Measurements from ENCODE around the gene NUDT21. TPM values are rescaled to one million over a fixed set of nuclear protein-coding genes. Genes with fewer than 3 reads are reported as not detected.
"Not testable (repeated sequence)": the region's sequence is repeated elsewhere in the genome, so short reads cannot be mapped to it uniquely, and the experiment has no call there.

The NUDT21 gene
- total RNA-seq, 2 experiments from 2014 or later = 333 to 349 TPM

DNA sequence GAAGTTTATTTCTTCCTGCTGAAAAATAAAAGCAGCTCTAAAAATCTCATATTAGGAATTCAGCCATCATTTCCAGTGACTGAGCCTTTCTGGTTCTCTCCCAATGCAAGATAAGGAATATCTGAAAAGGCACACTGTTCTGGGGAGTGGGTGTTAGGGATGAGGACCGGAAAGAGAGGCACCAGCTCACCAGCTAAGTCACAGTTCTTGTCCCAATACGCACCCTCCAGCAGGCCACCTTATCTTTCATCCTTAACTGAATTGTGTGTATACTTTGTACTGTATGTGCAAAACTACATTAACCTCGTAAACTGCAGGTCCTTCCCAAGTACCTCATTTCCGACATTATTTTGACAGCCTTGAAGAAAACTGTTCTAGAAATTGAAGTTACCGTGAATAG, 36.8 kb downstream of the NUDT21 start:
- ATAC-seq (no peak), DNase-seq (no peak)
- Mint-ChIP-seq H3K4me3 (no peak overlapping the region), H3K4me1 (peaks cover 10% of the 10 kb centered on the region), H3K36me3 (ENCODE audit: low read depth) (peaks cover 17% of the 10 kb centered on the region), H3K9me3 (ENCODE audit: low read depth) (no peaks in the 10 kb centered on the region), H3K27me3 (no peaks in the 10 kb centered on the region), H3K27ac (no peak overlapping the region)
- CTCF ChIA-PET = no interaction called here
- POLR2A ChIA-PET = no interaction called here
- intact Hi-C loops (cut with DNase I, micrococcal nuclease) = no loop called here

DNA sequence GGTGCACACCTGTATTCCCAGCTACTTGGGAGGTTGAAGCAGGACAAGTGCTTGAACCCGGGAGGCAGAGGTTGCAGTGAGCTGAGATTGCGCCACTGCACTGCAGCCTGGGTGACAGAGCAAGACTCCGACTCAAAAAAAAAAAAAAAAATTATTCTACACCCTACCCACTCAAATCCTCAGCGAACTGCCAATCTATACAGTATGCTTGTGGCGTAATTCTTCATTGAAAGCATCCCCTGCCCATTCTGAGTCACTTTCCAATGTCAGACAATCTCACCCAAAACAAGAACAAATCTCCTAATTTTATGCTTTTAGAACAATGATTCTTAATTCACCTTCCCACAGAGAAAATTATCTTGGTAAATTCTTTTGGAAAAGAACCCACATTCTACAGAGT, 37.8 kb downstream of the NUDT21 start:
- DNase-seq (no peak), ATAC-seq (no peak)
- Mint-ChIP-seq H3K36me3 (ENCODE audit: low read depth) (peaks cover 26% of the 10 kb centered on the region), H3K9me3 (ENCODE audit: low read depth) (no peaks in the 10 kb centered on the region), H3K4me1 (peaks cover 16% of the 10 kb centered on the region), H3K27me3 (no peaks in the 10 kb centered on the region), H3K27ac (no peak overlapping the region), H3K4me3 (no peak overlapping the region)
- ChIA-PET CTCF (no interaction called here), POLR2A (no interaction called here)
- intact Hi-C loops (cut with DNase I, micrococcal nuclease) = no loop called here

DNA sequence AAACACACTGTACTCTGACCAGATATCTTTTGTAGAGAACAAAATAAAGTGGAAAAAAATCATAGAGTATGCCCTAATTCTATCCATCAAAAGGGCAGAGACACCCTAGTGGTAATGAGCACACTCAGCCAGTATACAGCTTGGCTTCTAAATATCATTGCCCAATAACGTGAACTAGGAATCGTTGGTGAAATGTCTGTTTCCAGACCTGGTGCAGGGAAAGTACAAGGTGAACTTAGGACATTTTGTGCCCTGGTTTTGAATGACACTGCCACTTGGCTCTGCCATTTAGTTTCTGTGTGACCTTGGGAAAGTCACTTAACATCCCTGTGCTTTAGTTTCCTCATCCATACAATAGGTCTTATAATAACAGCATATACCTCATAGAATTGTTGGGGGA, 39.5 kb downstream of the NUDT21 start:
- H3K9me3 Mint-ChIP-seq (ENCODE audit: low read depth) = no peaks in the 10 kb centered on the region
- ChIA-PET POLR2A (no interaction called here), CTCF (interaction anchor here (0.6 kb wide), 1 partner anchor 168 kb away, joined by 3 read pairs; no protein-coding TSS in a partner anchor)
- H3K4me3 Mint-ChIP-seq = no peak overlapping the region
- DNase-seq (no peak), ATAC-seq (no peak)
- H3K27me3 Mint-ChIP-seq = no peaks in the 10 kb centered on the region
- no peak overlapping the region for H3K27ac Mint-ChIP-seq
- H3K4me1 Mint-ChIP-seq = peaks cover 16% of the 10 kb centered on the region
- peaks cover 33% of the 10 kb centered on the region for H3K36me3 Mint-ChIP-seq (ENCODE audit: low read depth)
- intact Hi-C loops (cut with DNase I, micrococcal nuclease) = no loop called here

DNA sequence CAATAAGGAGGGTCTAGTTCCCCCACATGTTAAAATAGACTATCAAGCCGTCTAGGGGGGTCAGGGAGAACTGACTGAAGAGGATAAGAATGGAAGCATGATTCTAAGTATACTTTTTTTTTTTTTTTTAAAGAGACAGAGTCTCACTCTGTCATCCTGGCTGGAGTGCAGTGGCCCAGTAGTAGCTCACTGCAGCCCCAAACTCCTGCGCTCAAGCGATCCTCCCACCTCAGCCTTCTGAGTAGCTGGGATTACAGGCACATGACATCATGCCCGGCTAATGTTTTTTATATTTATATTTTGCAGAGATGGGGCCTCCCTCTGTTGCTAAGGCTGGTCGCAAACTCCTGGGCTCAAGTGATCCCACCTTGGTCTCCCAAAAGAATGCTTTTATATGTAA, 40.0 kb downstream of the NUDT21 start:
- no peak overlapping the region for H3K27ac Mint-ChIP-seq
- peaks cover 16% of the 10 kb centered on the region for H3K4me1 Mint-ChIP-seq
- peaks cover 33% of the 10 kb centered on the region for H3K36me3 Mint-ChIP-seq (ENCODE audit: low read depth)
- no peak for DNase-seq
- CTCF ChIA-PET = interaction anchor here (0.6 kb wide), 1 partner anchor 168 kb away, joined by 3 read pairs; no protein-coding TSS in a partner anchor
- POLR2A ChIA-PET = no interaction called here
- intact Hi-C loops (cut with DNase I, micrococcal nuclease) = no loop called here
- no peak for ATAC-seq
- H3K9me3 Mint-ChIP-seq (ENCODE audit: low read depth) = no peaks in the 10 kb centered on the region
- no peak overlapping the region for H3K4me3 Mint-ChIP-seq
- no peaks in the 10 kb centered on the region for H3K27me3 Mint-ChIP-seq

DNA sequence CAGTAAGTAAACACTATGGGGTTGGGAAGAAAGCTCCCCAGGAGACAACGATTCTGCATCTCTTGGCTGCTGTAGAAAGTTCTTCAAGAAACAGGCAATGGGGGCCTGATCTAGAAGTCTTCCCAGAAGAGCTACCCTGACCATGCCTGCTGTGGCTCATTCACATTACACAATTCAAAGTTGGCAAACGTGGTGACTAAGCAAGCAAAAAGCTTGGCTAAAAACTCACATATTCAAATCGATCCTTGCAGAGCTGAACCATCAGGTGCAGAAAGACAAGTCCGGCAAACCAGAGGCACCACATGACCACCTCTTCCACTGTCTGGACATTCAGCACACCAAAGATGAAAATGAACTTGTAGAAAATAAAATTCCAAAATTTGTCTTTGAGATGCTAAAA, 41.9 kb downstream of the NUDT21 start:
- intact Hi-C loops (cut with DNase I, micrococcal nuclease) = no loop called here
- Mint-ChIP-seq H3K36me3 (ENCODE audit: low read depth) (peaks cover 44% of the 10 kb centered on the region), H3K4me1 (peaks cover 8% of the 10 kb centered on the region), H3K9me3 (ENCODE audit: low read depth) (no peaks in the 10 kb centered on the region), H3K4me3 (no peak overlapping the region), H3K27me3 (no peaks in the 10 kb centered on the region), H3K27ac (no peak overlapping the region)
- DNase-seq = no peak
- POLR2A ChIA-PET = no interaction called here
- CTCF ChIA-PET = interaction anchor here (0.8 to 1.4 kb wide), 3 partner anchors 8 to 161 kb away, joined by 3 to 6 read pairs (median 3); no protein-coding TSS in a partner anchor
- no peak for ATAC-seq

DNA sequence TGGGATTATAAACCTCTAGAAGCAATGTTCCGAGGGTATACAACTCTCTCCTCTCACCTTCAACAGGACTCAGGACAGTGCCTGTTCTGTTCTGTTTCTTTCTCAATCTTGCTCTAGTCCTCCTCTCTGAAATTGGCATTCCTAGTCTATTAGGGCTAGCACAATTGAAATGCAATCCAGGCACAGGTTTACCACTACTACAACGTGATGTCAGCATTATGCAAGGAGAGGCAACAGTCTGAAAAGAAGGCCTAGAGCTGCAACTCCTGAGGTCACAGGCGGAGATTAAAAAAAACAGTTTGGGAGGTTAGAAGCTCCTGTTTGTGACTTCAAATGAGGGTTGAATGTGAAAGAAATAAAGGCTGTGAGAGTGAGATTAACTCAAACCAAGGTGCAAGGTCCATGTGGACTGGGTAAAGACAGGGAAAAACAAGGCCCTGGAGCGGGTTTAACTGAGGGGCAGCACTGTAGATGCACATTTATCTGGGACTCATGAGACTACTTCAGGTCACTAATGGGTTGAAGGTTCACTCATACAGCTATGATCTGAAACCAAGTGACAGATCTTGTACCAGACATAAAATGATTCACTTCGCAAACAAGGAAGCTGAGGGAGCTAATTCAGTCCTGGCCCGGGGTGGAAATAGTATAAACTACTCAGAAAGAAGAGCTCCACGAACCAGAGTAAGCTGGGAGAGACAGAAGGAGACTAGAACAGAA, 42.6 kb downstream of the NUDT21 start:
- POLR2A ChIA-PET = no interaction called here
- Mint-ChIP-seq H3K9me3 (ENCODE audit: low read depth) (no peaks in the 10 kb centered on the region), H3K4me3 (no peak overlapping the region), H3K27ac (peak overlapping the region; percentile 29), H3K27me3 (no peaks in the 10 kb centered on the region), H3K36me3 (ENCODE audit: low read depth) (peaks cover 42% of the 10 kb centered on the region), H3K4me1 (peaks cover 8% of the 10 kb centered on the region)
- CTCF ChIA-PET = interaction anchor here (1.4 kb wide), 1 partner anchor 13 kb away, joined by 6 read pairs; no protein-coding TSS in a partner anchor
- DNase-seq (no peak), ATAC-seq (no peak)
- intact Hi-C loops (cut with DNase I, micrococcal nuclease) = no loop called here

DNA sequence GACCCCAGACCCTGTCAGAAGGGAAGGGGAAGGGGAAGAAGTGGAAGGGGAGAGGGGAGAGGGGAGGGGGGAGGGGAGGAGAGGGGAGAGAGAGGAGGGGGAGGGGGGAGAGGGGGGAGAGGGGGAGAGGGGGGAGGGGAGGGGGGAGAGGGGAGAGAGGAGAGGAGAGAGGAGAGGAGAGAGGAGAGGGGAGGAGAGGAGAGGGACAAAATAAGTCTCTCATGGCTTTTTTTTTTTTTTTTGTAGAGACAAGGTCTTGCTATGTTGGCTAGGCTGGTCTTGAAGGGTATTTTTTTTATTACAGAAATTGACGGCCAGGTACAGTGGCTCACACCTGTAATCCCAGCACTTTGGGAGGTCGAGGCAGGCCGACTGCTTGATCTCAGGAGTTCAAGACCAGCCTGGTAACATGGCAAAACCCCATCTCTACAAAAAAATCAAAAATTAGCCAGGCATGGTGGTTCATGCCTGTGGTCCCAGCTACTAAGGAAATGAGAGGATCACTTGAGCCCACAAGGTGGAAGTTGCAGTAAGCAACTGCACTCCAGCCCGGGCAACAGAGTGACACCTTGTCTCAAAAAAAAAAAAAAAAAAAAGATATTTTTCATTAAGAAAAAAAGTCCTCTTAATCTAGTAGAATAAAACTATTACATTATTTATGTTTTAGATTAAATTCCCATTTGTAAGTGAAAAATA, 45.0 kb downstream of the NUDT21 start:
- H3K36me3 Mint-ChIP-seq (ENCODE audit: low read depth) = peaks cover 46% of the 10 kb centered on the region
- H3K4me3 Mint-ChIP-seq = no peak overlapping the region
- H3K27me3 Mint-ChIP-seq = no peaks in the 10 kb centered on the region
- intact Hi-C loops (cut with DNase I, micrococcal nuclease) = no loop called here
- peaks cover 6% of the 10 kb centered on the region for H3K4me1 Mint-ChIP-seq
- no peak overlapping the region for H3K27ac Mint-ChIP-seq
- ATAC-seq = no peak
- ChIA-PET POLR2A (no interaction called here), CTCF (no interaction called here)
- no peak for DNase-seq
- no peaks in the 10 kb centered on the region for H3K9me3 Mint-ChIP-seq (ENCODE audit: low read depth)

DNA sequence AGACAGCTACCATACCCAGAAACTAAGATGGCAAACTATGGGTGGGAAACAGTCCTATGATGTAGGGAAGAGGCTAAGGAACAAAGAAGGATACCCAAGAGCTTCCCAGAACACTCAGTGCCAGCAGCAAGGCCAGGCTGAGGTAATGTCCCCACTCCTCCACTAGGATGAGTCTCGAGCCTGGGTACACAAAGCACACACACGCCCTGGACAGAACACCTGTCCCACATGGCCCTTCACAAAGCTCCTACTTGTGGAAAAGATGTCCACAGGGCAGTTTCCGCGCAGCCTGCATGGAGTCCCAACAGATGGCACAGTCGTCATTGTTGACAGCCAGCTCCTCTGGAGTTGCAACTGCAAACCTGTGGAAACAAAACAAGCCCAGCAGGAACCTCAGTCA, 49.6 kb downstream of the NUDT21 start:
- POLR2A ChIA-PET = no interaction called here
- intact Hi-C loops (cut with DNase I, micrococcal nuclease) = no loop called here
- Mint-ChIP-seq H3K4me1 (no peaks in the 10 kb centered on the region), H3K9me3 (ENCODE audit: low read depth) (no peaks in the 10 kb centered on the region), H3K27ac (no peak overlapping the region), H3K27me3 (no peaks in the 10 kb centered on the region), H3K4me3 (no peak overlapping the region), H3K36me3 (ENCODE audit: low read depth) (peaks cover 46% of the 10 kb centered on the region)
- CTCF ChIA-PET = interaction anchor here (0.5 to 2.0 kb wide), 11 partner anchors 8 to 301 kb away, joined by 3 to 5 read pairs (median 3); partner anchors contain the start of gene BBS2
- peak; percentile 47 for ATAC-seq
- DNase-seq = peak; percentile 28

DNA sequence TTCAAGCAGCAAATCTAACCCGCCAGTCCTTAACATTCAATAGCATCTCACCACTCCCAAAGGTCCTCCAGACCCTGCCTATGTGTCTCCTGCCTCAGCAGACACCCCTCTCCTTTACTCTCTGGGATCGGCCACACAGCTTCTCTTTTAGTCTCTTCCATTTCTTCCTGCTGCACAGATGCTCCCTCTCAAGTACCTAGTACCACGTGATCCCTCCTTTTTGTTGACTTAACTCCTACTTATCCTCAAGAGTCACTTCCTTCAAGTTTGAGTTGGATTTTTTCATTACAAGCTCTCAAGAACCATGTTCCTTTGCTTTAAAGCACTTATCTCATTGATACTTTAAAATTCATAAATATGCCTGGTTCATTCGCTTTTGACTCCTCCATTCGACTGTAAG, 50.7 kb downstream of the NUDT21 start:
- Mint-ChIP-seq H3K9me3 (ENCODE audit: low read depth) (no peaks in the 10 kb centered on the region), H3K27me3 (no peaks in the 10 kb centered on the region), H3K27ac (no peak overlapping the region), H3K4me3 (no peak overlapping the region), H3K36me3 (ENCODE audit: low read depth) (peaks cover 51% of the 10 kb centered on the region), H3K4me1 (no peaks in the 10 kb centered on the region)
- ChIA-PET POLR2A (no interaction called here), CTCF (interaction anchor here (0.6 to 1.6 kb wide), 3 partner anchors 11 to 57 kb away, joined by 3 to 5 read pairs (median 3); no protein-coding TSS in a partner anchor)
- intact Hi-C loops (cut with DNase I, micrococcal nuclease) = no loop called here
- no peak for ATAC-seq
- DNase-seq = no peak

DNA sequence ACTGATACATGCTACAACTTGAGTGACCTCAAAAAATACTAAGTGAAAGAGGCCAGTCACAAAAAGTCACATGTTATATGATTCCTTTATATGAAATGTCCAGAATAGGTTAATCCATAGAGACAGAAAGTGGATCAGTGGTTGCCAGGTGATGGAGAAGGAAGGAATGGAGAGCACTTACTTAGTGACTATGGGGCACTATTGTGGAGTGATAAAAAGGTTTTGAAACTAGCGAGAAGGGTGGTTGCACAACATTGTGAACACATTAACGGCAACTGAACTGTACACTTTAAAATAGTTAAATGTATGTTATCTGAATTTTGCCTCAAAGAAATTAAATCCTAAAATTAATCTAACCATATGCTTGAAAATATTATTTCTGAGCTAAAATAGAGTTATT, 51.6 kb downstream of the NUDT21 start:
- no peak for ATAC-seq
- H3K27ac Mint-ChIP-seq = no peak overlapping the region
- H3K9me3 Mint-ChIP-seq (ENCODE audit: low read depth) = no peaks in the 10 kb centered on the region

DNA sequence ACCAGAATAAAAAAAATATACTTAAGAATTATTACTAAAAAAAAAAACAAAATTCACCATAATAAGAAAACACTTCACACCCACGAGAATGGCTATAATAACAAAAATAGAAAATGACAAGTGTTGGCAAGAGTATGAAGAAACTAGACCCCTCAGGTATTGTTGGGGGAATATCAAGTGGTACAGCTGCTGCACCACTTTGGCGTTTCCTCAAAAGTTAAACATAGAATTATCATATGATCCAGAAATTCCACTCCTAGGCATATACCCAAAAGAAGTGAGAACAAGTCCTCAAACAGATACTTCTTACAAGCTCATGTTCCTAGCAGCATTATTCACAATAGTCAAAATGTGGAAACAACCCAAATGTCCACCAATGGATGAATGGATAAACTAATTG, 52.1 kb downstream of the NUDT21 start:
- no peak for ATAC-seq
- no peaks in the 10 kb centered on the region for H3K27me3 Mint-ChIP-seq
- ChIA-PET CTCF (no interaction called here), POLR2A (no interaction called here)
- DNase-seq = no peak
- H3K4me3 Mint-ChIP-seq = no peak overlapping the region
- peaks cover 47% of the 10 kb centered on the region for H3K36me3 Mint-ChIP-seq (ENCODE audit: low read depth)
- no peaks in the 10 kb centered on the region for H3K4me1 Mint-ChIP-seq
- H3K9me3 Mint-ChIP-seq (ENCODE audit: low read depth) = no peaks in the 10 kb centered on the region
- no peak overlapping the region for H3K27ac Mint-ChIP-seq
- intact Hi-C loops (cut with DNase I, micrococcal nuclease) = no loop called here

More for the DNA sequence above, 51.6 kb downstream of the NUDT21 start:
- Mint-ChIP-seq H3K4me3 (no peak overlapping the region), H3K36me3 (ENCODE audit: low read depth) (peaks cover 50% of the 10 kb centered on the region), H3K27me3 (no peaks in the 10 kb centered on the region), H3K4me1 (no peaks in the 10 kb centered on the region)
- CTCF ChIA-PET = no interaction called here
- POLR2A ChIA-PET = no interaction called here
- DNase-seq = no peak
- intact Hi-C loops (cut with DNase I, micrococcal nuclease) = no loop called here

DNA sequence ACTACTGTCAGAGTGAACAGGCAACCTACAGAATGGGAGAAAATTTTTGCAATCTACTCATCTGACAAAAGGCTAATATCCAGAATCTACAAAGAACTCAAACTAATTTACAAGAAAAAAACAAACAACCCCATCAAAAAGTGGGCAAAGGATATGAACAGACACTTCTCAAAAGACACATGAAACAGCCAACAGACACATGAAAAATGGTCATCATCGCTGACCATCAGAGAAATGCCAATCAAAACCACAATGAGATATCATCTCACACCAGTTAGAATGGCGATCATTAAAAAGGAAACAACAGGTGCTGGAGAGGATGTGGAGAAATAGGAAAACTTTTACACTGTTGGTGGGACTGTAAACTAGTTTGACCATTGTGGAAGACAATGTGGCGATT, 54.4 kb downstream of the NUDT21 start:
- H3K27ac Mint-ChIP-seq; H3K27me3 Mint-ChIP-seq; DNase-seq; intact Hi-C loops (cut with DNase I, micrococcal nuclease); H3K4me3 Mint-ChIP-seq; ATAC-seq; H3K9me3 Mint-ChIP-seq (ENCODE audit: low read depth); H3K4me1 Mint-ChIP-seq; POLR2A ChIA-PET; CTCF ChIA-PET: not testable (repeated sequence)
- H3K36me3 Mint-ChIP-seq (ENCODE audit: low read depth) = peaks cover 56% of the 10 kb centered on the region

Measured in activated CD4-positive, alpha-beta T cell treated with anti-CD3 and anti-CD28 coated beads for 36 hours (primary cell).